ENCODE results near the gene PAK3.

DNA sequence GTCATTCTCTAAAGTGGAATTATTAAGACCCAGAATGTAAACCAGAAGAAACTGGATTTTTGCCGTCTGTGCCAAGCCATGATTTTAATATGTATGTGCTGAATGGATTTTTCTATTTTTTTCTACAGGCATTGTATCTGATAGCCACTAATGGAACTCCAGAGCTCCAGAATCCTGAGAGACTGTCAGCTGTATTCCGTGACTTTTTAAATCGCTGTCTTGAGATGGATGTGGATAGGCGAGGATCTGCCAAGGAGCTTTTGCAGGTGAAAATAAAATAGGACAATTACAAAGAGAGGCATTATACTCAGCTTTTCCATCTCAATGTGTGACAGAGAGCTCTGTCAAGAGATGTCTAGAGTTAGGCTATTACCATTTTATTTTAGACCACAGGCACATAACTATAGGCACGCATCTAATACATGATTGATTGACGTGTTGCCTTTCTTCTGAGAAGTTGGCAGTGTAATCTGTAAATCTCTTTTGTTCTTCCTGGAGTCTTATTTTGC is 120.4 kb downstream of the PAK3 start:
- TF ChIP-seq, protein P1, sequence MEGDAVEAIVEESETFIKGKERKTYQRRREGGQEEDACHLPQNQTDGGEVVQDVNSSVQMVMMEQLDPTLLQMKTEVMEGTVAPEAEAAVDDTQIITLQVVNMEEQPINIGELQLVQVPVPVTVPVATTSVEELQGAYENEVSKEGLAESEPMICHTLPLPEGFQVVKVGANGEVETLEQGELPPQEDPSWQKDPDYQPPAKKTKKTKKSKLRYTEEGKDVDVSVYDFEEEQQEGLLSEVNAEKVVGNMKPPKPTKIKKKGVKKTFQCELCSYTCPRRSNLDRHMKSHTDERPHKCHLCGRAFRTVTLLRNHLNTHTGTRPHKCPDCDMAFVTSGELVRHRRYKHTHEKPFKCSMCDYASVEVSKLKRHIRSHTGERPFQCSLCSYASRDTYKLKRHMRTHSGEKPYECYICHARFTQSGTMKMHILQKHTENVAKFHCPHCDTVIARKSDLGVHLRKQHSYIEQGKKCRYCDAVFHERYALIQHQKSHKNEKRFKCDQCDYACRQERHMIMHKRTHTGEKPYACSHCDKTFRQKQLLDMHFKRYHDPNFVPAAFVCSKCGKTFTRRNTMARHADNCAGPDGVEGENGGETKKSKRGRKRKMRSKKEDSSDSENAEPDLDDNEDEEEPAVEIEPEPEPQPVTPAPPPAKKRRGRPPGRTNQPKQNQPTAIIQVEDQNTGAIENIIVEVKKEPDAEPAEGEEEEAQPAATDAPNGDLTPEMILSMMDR (IDR thresholded peaks at IDR 0.05): no peak
- no peak for TF ChIP-seq POLR2A (IDR thresholded peaks at IDR 0.05)

Measured in stomach (tissue), 4 donors.